GM18517 (cell line): ENCODE results near the gene ETV3.
"Not testable (repeated sequence)": the region's sequence is repeated elsewhere in the genome, so short reads cannot be mapped to it uniquely, and the experiment has no call there.

Experiments
- ATAC-seq: cut with Tn5 transposase; IDR thresholded peaks from one replicate; pipeline ENCODE4 v1.9.1; 2021; ENCODE audit warnings: mild to moderate bottlenecking, moderate library complexity; ENCODE audit not compliant: unreplicated experiment

The ETV3 gene

DNA sequence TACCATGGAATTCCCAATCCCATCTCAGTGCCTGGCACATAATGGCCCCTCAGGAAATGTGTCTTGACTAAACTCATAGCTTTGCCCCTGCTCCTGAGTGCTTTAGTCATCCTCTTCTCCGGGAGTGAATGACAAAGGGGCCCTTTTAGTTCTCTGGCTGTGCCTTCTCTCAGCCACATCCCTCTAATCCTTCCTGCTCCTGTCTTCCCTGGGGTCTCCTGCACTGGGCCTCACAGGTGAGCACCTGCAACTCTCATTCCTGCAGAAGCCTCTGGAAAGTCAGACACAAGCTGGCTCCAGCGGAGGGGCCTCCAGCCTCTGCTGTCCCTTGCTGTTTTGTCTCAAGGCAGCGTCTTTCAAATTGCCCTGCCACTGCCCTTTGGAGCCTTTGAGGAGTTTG is 24.6 kb downstream of the ETV3 start:
- no peak for ATAC-seq

DNA sequence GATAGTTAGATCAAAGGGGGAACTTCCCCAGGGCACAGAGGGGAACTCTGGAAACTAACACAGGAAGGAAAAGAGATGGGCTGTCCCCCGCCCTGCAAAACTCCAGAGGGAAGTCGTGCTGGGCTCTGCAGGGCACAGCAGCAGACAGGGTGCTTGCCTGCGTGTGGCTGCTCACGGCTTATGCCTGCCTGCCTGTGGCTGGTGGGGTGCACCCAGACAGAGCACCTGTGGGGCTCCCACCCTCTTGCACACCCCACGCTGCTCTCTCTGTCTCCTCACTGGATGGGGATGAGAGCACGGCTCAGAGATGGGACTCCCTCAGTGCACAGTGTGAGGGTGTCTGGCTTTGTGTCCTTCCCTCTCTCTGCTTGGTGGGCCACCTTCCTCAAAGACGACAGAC is 25.1 kb downstream of the ETV3 start:
- no peak for ATAC-seq

GRCh38 chr1:157112186-157112867 is 25.9 kb downstream of the ETV3 start:
- no peak for ATAC-seq

- ATAC-seq = no peak
Observed at GRCh38 chr1:157111396-157112165, 26.6 kb downstream of the ETV3 start.

GRCh38 chr1:157110686-157111085 is 27.5 kb downstream of the ETV3 start:
- ATAC-seq = no peak

GRCh38 chr1:157110003-157110402 is 28.2 kb downstream of the ETV3 start:
- no peak for ATAC-seq

DNA sequence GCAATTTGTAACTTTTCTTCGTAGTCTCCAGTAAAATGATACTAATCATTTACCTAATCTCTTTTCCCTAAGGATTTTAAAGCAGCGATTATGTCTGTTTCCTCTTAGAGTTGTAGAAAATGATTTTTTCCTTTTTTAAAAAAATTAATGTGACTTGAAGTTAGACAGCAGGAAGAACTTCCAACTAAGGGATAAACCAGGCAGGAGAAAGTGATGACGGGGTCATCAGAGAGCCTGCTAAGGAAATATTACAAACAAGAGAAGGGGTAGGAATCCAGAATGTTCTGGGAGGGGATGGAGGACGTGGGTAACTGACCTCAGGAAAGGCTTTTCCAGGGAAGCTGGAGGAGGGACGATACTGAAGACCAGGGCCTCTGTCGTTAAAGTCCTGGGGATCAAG is 29.7 kb downstream of the ETV3 start:
- ATAC-seq = no peak

DNA sequence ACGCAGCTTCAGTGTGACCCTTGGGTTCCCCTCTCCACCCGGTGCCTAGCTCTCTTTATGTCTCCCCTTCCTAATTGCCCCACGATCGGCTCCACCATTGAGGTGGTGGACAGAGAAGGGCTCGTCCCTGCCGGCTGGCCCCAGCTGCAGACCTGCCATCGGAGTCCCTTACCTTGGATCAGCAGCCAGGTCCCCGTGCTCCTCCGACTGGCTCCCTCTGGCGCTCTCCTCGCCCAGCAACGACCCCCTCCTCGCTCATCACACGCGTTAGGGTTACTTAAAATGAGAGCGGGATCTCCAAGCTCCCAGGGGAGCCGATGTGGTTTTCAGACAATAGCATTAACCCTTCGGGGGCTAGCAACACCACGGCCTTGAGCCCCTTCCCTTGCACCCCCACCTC is 30.5 kb downstream of the ETV3 start:
- ATAC-seq = no peak

GRCh38 chr1:157106813-157107189 is 31.4 kb downstream of the ETV3 start:
- ATAC-seq = no peak

DNA sequence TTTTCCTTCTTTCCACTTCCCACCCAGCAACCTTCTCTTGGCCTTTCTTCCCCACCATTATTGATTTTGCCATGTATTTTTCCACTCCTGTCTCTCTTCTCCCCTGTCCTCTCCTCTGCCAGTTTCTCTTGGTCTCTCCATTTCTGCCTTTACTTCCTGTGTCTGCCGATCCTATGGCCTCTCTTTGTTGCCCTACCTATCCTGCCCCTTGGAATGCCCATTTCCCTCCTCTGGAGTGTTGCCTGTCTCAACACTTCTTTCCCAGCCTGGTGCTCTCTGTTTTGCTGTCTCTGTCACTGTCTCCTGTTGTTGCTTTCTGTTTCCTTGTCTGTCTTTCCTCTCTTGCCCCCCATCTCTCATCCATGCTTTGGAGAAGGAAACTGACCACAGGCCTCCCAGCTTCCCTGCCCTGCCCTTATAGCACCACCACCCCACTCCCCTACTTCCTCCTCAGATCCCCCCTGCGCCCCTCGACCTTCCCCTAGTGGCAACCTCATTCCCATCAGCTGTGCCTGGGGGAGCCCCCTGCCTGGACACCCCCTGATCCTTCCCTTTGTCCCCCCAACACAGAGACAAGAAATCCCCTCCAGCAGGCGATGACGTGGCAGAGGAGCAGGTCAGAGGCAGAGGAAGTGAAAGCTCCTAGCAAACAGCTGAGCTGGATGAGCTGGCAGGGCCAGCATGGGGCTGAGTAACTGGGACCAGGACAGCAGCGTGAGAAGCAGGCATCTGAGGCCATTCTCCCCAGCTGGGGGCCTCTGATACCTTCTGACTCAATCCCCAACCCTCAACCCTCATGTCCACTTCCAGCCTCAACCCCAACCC is 32.0 kb downstream of the ETV3 start:
- peak; percentile 85 for ATAC-seq

GRCh38 chr1:157105298-157105987 is 32.8 kb downstream of the ETV3 start:
- no peak for ATAC-seq

- ATAC-seq = no peak
Observed at GRCh38 chr1:157104598-157105293, 33.4 kb downstream of the ETV3 start.

GRCh38 chr1:157103268-157103667 is 34.9 kb downstream of the ETV3 start:
- ATAC-seq = no peak

- no peak for ATAC-seq
Observed at GRCh38 chr1:157101149-157101548, 37.0 kb downstream of the ETV3 start.

DNA sequence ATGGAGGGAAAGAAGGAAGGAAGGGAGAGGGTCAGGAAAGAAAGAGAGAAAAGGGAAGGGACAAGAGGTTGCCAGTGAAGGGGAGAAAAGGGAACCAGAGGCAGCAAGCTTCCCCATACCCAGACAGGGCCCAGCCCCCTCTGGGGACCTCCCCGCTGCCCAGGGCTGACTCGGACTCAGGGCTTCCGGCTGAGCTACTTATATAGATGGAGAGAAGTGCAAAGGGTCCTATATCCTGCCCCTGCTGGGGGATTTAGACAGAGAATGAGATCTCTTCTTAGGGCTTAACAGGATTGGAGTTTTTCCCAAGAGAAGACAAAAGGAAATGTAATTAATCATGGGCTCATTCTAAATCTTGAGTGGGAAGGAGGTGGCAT is 38.6 kb downstream of the ETV3 start, which contains the start of gene ETV3L:
Gene ETV3L (minus strand): TSS at position 176 of the 377 bp plus-strand sequence. CDS start 285 bp downstream, outside the sequence.
- ATAC-seq = no peak

DNA sequence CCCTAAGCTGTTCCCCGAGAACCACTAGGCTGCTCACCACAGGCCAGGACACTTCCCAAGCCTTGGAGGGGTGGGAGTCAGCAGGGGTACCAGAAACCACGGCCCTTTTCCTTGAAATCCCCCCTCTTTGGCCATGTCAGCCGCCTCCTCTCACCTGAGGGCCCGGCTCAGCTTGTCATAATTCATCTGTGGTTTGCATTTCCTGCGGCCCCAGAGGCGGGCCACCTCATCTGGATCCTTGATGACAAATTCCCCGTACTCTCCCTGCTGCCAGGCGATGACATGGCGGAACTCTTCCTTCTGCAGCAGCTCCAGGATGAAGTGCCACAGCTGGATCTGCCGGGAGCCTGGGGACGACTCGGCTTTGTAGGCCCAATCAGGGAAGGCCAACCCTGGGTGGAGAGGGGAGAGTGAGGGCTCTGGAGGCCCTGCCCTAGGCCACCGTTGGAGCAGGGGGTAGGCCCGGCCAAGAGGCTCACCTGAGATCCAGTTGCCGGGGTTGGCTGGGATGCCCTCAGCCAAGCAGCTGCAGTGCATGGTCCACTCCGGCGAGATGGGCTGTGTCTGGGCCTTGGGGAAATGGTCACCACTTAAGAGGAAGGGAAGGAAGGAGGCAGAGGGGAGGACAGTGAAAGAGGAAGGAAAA is 39.1 kb downstream of the ETV3 start:
- not testable (repeated sequence) for ATAC-seq

- ATAC-seq = no peak
Observed at GRCh38 chr1:157098519-157098918, 39.7 kb downstream of the ETV3 start.

DNA sequence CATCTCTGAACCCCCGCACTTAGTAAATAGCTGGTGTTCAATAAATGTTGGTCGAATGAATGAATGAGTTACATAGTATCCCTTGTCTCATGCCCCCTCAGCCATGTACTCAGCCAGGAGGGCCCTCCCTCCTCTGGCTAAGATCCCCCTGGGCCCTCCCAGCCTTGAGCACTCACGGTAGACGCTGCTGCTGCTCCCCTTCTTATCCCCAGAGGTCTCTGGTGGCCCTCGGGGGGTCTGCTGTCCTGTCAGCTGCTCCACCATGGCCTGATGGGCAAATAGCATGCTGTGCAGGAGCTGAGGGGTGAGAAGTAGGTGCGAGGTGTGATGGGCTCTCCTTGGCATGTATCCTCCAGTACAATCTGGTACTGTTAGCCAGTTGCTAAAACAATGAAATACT is 40.5 kb downstream of the ETV3 start:
- no peak for ATAC-seq

DNA sequence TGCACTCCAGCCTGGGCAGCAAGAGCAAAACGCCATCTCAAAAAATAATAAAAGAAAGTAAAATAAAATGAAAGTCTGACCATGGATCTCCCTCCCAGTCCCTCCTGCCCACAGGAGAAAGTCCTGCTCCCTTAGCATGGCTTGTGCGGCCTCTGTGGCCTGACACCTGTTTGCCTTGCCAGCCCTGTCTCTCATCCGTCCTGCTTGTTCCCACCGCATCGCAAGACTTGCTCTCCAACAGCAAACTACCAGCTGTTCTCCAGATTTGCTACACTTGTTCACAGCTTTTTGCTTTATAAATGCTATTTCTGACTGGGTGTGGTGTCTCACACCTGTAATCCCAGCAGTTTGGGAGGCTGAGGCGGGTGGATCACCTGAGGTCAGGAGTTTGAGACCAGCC is 41.3 kb downstream of the ETV3 start:
- ATAC-seq = no peak

- ATAC-seq = no peak
Observed at GRCh38 chr1:157095551-157095950, 42.6 kb downstream of the ETV3 start.
